Nephron progenitor cell (in vitro differentiated cells): ENCODE measurements around the gene HIP1R.

Source experiments
- DNase-seq: peaks from one replicate; pipeline ENCODE4 v3.0.0; 2021
- H3K27ac Mint-ChIP-seq: 2 replicates; pipeline ENCODE4 v1.8.0; 2021; ENCODE audit warnings: mild to moderate bottlenecking, moderate library complexity, mixed read lengths
- H3K27me3 Mint-ChIP-seq: 2 replicates; pipeline ENCODE4 v1.8.0; 2021; ENCODE audit warnings: mild to moderate bottlenecking, low read depth, mixed read lengths; ENCODE audit not compliant: poor library complexity
- H3K36me3 Mint-ChIP-seq: 2 replicates; pipeline ENCODE4 v1.8.0; 2021; ENCODE audit warnings: low read depth, mixed read lengths
- H3K4me1 Mint-ChIP-seq: 2 replicates; pipeline ENCODE4 v1.8.0; 2021; ENCODE audit warnings: mixed read lengths
- H3K4me3 Mint-ChIP-seq: 2 replicates; pipeline ENCODE4 v1.8.0; 2021; ENCODE audit warnings: mild to moderate bottlenecking, moderate library complexity, mixed read lengths
- H3K9me3 Mint-ChIP-seq: 2 replicates; pipeline ENCODE4 v1.8.0; 2021; ENCODE audit warnings: mild to moderate bottlenecking, moderate library complexity, mixed read lengths
- TF ChIP-seq, protein P1 (sequence below): fragments of 200-600 bp; sonication (generic); IDR thresholded peaks from 2 replicates; pipeline ENCODE4 v1.5.0; 2021; ENCODE audit warnings: antibody characterized with exemption

Gene HIP1R

DNA sequence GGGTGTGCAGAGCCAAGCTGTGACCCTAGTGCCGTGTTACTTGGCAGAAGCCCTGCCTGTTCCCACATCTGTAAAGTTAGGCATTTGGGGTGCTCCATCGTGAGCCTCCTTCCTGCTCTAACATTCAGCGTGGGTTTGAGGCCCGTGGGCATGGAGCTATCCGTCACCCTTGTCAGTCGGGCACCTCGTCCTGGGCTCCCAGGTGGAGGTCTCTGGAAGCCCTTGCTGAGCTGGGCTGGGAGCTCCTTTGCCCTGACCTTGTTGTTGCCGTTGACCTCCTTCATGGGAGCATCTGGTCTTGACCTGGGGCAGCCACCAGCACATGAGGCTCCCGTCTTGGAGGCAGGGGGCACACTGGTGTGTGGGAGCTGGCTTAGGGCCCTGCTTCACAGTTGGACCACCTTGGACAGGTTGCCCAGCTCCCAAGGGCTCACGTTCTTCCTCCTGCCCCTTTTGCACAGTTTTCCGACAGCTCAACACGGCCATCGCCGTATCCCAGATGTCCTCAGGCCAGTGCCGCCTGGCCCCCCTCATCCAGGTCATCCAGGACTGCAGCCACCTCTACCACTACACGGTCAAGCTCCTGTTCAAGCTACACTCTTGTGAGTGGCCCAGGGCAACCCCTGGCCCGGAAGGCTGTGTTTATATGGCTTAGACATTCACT is 18.5 kb downstream of the HIP1R start:
- H3K4me1 Mint-ChIP-seq, result peaks cover 33% of the 10 kb centered on the region
- peaks cover 10% of the 10 kb centered on the region for H3K36me3 Mint-ChIP-seq
- no peak overlapping the region for H3K27ac Mint-ChIP-seq
- TF ChIP-seq, protein P1, sequence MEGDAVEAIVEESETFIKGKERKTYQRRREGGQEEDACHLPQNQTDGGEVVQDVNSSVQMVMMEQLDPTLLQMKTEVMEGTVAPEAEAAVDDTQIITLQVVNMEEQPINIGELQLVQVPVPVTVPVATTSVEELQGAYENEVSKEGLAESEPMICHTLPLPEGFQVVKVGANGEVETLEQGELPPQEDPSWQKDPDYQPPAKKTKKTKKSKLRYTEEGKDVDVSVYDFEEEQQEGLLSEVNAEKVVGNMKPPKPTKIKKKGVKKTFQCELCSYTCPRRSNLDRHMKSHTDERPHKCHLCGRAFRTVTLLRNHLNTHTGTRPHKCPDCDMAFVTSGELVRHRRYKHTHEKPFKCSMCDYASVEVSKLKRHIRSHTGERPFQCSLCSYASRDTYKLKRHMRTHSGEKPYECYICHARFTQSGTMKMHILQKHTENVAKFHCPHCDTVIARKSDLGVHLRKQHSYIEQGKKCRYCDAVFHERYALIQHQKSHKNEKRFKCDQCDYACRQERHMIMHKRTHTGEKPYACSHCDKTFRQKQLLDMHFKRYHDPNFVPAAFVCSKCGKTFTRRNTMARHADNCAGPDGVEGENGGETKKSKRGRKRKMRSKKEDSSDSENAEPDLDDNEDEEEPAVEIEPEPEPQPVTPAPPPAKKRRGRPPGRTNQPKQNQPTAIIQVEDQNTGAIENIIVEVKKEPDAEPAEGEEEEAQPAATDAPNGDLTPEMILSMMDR, result no peak
- no peaks in the 10 kb centered on the region for H3K9me3 Mint-ChIP-seq
- H3K4me3 Mint-ChIP-seq, result no peak overlapping the region
- H3K27me3 Mint-ChIP-seq, result no peaks in the 10 kb centered on the region
- no peak for DNase-seq

DNA sequence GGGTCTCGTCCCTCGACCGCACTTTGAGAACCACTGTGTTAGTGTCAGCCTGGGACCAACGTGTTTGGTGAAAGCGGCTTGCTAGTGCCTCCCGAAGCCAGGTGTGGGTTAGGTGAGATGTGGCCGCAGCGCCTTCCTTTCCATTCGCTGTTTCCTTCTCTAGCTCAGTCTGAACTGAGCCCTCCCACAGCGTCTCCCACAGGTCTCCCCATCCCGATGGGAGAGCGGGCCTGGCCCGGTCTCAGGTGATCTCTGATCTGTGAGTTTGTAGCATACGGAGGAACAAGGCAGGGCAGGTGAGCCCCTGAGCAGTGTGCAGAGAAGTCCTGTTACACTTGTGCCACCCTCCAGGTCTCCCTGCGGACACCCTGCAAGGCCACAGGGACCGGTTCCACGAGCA is 19.3 kb downstream of the HIP1R start:
- no peak overlapping the region for H3K4me3 Mint-ChIP-seq
- H3K27ac Mint-ChIP-seq, result no peak overlapping the region
- no peaks in the 10 kb centered on the region for H3K27me3 Mint-ChIP-seq
- peaks cover 33% of the 10 kb centered on the region for H3K4me1 Mint-ChIP-seq
- peaks cover 7% of the 10 kb centered on the region for H3K36me3 Mint-ChIP-seq
- TF ChIP-seq, protein P1, result no peak
- no peaks in the 10 kb centered on the region for H3K9me3 Mint-ChIP-seq
- no peak for DNase-seq

DNA sequence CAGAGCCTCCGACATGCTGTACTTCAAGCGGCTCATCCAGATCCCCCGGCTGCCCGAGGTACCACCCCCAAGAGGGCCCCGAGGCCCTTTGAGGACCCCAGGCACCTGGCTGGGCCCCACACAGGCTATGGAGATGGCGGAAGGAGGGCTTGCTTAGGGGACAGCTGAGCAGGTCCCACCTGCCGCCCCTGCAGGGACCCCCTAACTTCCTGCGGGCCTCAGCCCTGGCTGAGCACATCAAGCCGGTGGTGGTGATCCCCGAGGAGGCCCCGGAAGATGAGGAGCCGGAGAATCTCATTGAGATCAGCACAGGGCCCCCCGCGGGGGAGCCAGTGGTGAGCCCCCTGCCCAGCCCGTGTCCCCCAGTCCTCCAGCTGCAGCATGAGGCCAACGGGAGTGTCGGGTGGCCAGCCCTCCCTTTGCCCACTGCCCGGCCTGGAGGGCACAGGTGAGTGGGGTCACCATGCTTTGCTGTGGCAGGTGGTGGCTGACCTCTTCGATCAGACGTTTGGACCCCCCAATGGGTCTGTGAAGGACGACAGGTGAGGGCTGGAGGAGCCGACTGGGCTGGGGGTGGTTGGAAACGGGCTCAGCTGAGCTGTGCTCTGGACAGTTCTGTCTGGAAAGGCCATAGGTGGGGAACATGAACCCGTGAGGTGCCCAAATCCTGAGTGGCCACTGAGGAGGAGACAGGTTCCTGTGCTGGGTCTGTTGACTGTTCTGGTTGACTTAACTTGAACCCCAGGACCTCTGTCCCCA is 20.0 kb downstream of the HIP1R start:
- no peaks in the 10 kb centered on the region for H3K9me3 Mint-ChIP-seq
- no peak overlapping the region for H3K4me3 Mint-ChIP-seq
- H3K4me1 Mint-ChIP-seq, result peaks cover 33% of the 10 kb centered on the region
- H3K36me3 Mint-ChIP-seq, result peaks cover 4% of the 10 kb centered on the region
- peak overlapping the region; percentile 54 for H3K27ac Mint-ChIP-seq
- no peaks in the 10 kb centered on the region for H3K27me3 Mint-ChIP-seq
- TF ChIP-seq, protein P1, result no peak
- no peak for DNase-seq

DNA sequence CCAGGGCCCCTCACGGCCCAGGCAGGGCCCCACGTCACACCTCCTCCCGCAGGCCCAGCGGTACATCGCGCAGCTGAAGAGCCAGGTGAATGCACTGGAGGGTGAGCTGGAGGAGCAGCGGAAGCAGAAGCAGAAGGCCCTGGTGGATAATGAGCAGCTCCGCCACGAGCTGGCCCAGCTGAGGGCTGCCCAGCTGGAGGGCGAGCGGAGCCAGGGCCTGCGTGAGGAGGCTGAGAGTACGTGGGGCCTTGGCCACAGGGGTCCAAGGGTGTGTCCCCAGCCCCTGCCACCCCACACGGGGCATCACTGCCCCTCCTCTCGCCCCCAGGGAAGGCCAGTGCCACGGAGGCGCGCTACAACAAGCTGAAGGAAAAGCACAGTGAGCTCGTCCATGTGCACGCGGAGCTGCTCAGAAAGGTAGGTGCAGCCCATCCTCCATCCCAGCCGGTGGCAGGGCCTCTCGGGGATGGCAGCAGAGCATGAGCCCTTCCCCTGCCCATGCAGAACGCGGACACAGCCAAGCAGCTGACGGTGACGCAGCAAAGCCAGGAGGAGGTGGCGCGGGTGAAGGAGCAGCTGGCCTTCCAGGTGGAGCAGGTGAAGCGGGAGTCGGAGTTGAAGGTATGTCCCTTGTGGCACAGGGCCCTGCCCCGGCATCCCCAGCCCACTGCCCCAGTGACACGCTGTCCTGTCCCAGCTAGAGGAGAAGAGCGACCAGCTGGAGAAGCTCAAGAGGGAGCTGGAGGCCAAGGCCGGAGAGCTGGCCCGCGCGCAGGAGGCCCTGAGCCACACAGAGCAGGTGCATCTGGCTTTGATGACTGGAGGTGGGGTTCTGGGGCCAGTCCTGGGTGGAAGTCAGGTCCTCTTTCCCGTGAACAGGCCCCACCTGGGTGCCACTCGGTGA is 20.9 kb downstream of the HIP1R start:
- DNase-seq, result no peak
- no peaks in the 10 kb centered on the region for H3K9me3 Mint-ChIP-seq

DNA sequence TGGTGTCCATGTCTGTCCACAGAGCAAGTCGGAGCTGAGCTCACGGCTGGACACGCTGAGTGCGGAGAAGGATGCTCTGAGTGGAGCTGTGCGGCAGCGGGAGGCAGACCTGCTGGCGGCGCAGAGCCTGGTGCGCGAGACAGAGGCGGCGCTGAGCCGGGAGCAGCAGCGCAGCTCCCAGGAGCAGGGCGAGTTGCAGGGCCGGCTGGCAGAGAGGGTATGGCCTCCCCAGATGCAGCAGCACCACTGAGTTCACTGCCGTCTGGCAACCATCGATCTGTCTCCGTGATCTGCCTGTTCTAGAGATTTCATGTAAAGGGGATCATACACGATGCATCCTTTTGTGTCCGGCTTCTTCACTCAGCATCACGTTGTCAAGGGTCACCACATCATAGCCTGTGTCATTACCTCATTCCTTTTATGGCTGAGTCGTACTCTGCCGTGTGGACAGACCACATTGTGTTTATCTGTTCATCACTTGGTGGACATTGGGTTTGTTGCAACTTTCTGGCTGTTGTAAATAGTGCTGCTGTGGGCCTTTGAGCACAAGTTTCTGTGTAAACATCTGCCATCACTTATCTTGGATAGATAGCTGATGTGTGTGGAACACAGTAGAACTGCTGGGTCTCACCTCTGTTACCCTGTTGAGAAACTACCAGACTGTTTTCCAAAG is 21.9 kb downstream of the HIP1R start:
- H3K27ac Mint-ChIP-seq, result no peak overlapping the region
- H3K36me3 Mint-ChIP-seq, result peaks cover 4% of the 10 kb centered on the region
- no peaks in the 10 kb centered on the region for H3K27me3 Mint-ChIP-seq
- TF ChIP-seq, protein P1, result no peak
- peaks cover 35% of the 10 kb centered on the region for H3K4me1 Mint-ChIP-seq
- H3K9me3 Mint-ChIP-seq, result no peaks in the 10 kb centered on the region
- H3K4me3 Mint-ChIP-seq, result no peak overlapping the region
- DNase-seq, result no peak

More for the DNA sequence above, 20.9 kb downstream of the HIP1R start:
- no peak overlapping the region for H3K4me3 Mint-ChIP-seq
- H3K27me3 Mint-ChIP-seq, result no peaks in the 10 kb centered on the region
- TF ChIP-seq, protein P1, result no peak
- H3K27ac Mint-ChIP-seq, result no peak overlapping the region
- peaks cover 33% of the 10 kb centered on the region for H3K4me1 Mint-ChIP-seq
- H3K36me3 Mint-ChIP-seq, result peaks cover 4% of the 10 kb centered on the region
